Activated T-helper 17 cell treated with anti-CD3 and anti-CD28 coated beads, Interleukin-2, amount 50 U/mL, for 72 hours (primary cell): ENCODE results near the gene FAM234A. TPM values are rescaled to one million over a fixed set of nuclear protein-coding genes. Genes with fewer than 3 reads are reported as not detected.

ENCODE experiments used
- ATAC-seq: fragments of 150-1000 bp; cut with Tn5 transposase; replicated peaks from 2 replicates; pipeline ENCODE4 v1.10.0; 2021; ENCODE audit warnings: mild to moderate bottlenecking, moderate library complexity
- H3K27ac Mint-ChIP-seq: one replicate; pipeline ENCODE4 v1.8.0; 2022; ENCODE audit warnings: mixed read lengths
- H3K27me3 Mint-ChIP-seq: one replicate; pipeline ENCODE4 v1.8.0; 2022; ENCODE audit warnings: mixed read lengths
- H3K36me3 Mint-ChIP-seq: one replicate; pipeline ENCODE4 v1.8.0; 2022; ENCODE audit warnings: low read depth, mild to moderate bottlenecking, mixed read lengths
- H3K4me1 Mint-ChIP-seq: one replicate; pipeline ENCODE4 v1.8.0; 2022; ENCODE audit warnings: mixed read lengths
- H3K4me3 Mint-ChIP-seq: one replicate; pipeline ENCODE4 v1.8.0; 2022; ENCODE audit warnings: mild to moderate bottlenecking, mixed read lengths
- H3K9me3 Mint-ChIP-seq: one replicate; pipeline ENCODE4 v1.8.0; 2022; ENCODE audit warnings: mixed read lengths
- total RNA-seq, 2 donors: library from RNA; stranded (reverse); gene quantifications; one replicate each; pipeline ENCODE4 v1.2.3, GENCODE V29; 2022

Gene FAM234A
- total RNA-seq, 2 donors from 2014 or later = 4.0 to 6.8 TPM

- Mint-ChIP-seq H3K9me3 (no peaks in the 10 kb centered on the region), H3K27ac (no peak overlapping the region), H3K36me3 (peaks cover 25% of the 10 kb centered on the region), H3K27me3 (no peaks in the 10 kb centered on the region), H3K4me3 (no peak overlapping the region), H3K4me1 (no peaks in the 10 kb centered on the region)
- ATAC-seq = no peak
These were observed 53.6 kb downstream of the FAM234A start for GRCh38 chr16:287981-288920.

- H3K27ac Mint-ChIP-seq = no peak overlapping the region
- no peaks in the 10 kb centered on the region for H3K9me3 Mint-ChIP-seq
- H3K4me1 Mint-ChIP-seq = no peaks in the 10 kb centered on the region
- H3K27me3 Mint-ChIP-seq = no peaks in the 10 kb centered on the region
- peaks cover 34% of the 10 kb centered on the region for H3K36me3 Mint-ChIP-seq
- no peak for ATAC-seq
- no peak overlapping the region for H3K4me3 Mint-ChIP-seq
These were observed 54.9 kb downstream of the FAM234A start for GRCh38 chr16:289395-289997.

GRCh38 chr16:290015-290680, 55.5 kb downstream of the FAM234A start:
- no peaks in the 10 kb centered on the region for H3K4me1 Mint-ChIP-seq
- no peaks in the 10 kb centered on the region for H3K9me3 Mint-ChIP-seq
- H3K4me3 Mint-ChIP-seq = no peak overlapping the region
- H3K27ac Mint-ChIP-seq = no peak overlapping the region
- H3K27me3 Mint-ChIP-seq = no peaks in the 10 kb centered on the region
- ATAC-seq = no peak
- H3K36me3 Mint-ChIP-seq = peaks cover 34% of the 10 kb centered on the region

GRCh38 chr16:290681-291405, 56.2 kb downstream of the FAM234A start:
- Mint-ChIP-seq H3K27ac (no peak overlapping the region), H3K9me3 (no peaks in the 10 kb centered on the region), H3K27me3 (no peaks in the 10 kb centered on the region), H3K4me1 (no peaks in the 10 kb centered on the region), H3K4me3 (no peak overlapping the region), H3K36me3 (peaks cover 34% of the 10 kb centered on the region)
- no peak for ATAC-seq

- no peak overlapping the region for H3K27ac Mint-ChIP-seq
These were observed 56.9 kb downstream of the FAM234A start for GRCh38 chr16:291539-291938.

GRCh38 chr16:293043-293775, 58.6 kb downstream of the FAM234A start:
- H3K4me3 Mint-ChIP-seq = no peak overlapping the region
- H3K27me3 Mint-ChIP-seq = no peaks in the 10 kb centered on the region

More at GRCh38 chr16:291539-291938, 56.9 kb downstream of the FAM234A start:
- Mint-ChIP-seq H3K4me3 (no peak overlapping the region), H3K27me3 (no peaks in the 10 kb centered on the region), H3K9me3 (no peaks in the 10 kb centered on the region), H3K36me3 (peaks cover 34% of the 10 kb centered on the region), H3K4me1 (no peaks in the 10 kb centered on the region)
- ATAC-seq = no peak

GRCh38 chr16:296276-296675, 61.7 kb downstream of the FAM234A start:
- Mint-ChIP-seq H3K27me3 (no peaks in the 10 kb centered on the region), H3K36me3 (peaks cover 41% of the 10 kb centered on the region), H3K27ac (no peak overlapping the region), H3K4me3 (no peak overlapping the region), H3K4me1 (no peaks in the 10 kb centered on the region), H3K9me3 (no peaks in the 10 kb centered on the region)
- no peak for ATAC-seq

More at GRCh38 chr16:293043-293775, 58.6 kb downstream of the FAM234A start:
- Mint-ChIP-seq H3K9me3 (no peaks in the 10 kb centered on the region), H3K4me1 (no peaks in the 10 kb centered on the region), H3K36me3 (peaks cover 35% of the 10 kb centered on the region), H3K27ac (no peak overlapping the region)
- no peak for ATAC-seq

GRCh38 chr16:296806-297510, 62.3 kb downstream of the FAM234A start:
- Mint-ChIP-seq H3K9me3 (no peaks in the 10 kb centered on the region), H3K36me3 (peaks cover 37% of the 10 kb centered on the region), H3K4me1 (no peaks in the 10 kb centered on the region), H3K27me3 (no peaks in the 10 kb centered on the region), H3K4me3 (no peak overlapping the region), H3K27ac (no peak overlapping the region)
- ATAC-seq = no peak

- peaks cover 33% of the 10 kb centered on the region for H3K36me3 Mint-ChIP-seq
- H3K9me3 Mint-ChIP-seq = no peaks in the 10 kb centered on the region
- no peak for ATAC-seq
- no peaks in the 10 kb centered on the region for H3K4me1 Mint-ChIP-seq
- H3K27me3 Mint-ChIP-seq = no peaks in the 10 kb centered on the region
- no peak overlapping the region for H3K4me3 Mint-ChIP-seq
- no peak overlapping the region for H3K27ac Mint-ChIP-seq
These were observed 63.2 kb downstream of the FAM234A start for GRCh38 chr16:297832-298231.

GRCh38 chr16:301235-301634, 66.6 kb downstream of the FAM234A start:
- Mint-ChIP-seq H3K9me3 (no peaks in the 10 kb centered on the region), H3K36me3 (peaks cover 48% of the 10 kb centered on the region), H3K27me3 (no peaks in the 10 kb centered on the region), H3K4me3 (no peak overlapping the region), H3K4me1 (no peaks in the 10 kb centered on the region), H3K27ac (no peak overlapping the region)
- ATAC-seq = no peak

GRCh38 chr16:301950-302349, 67.3 kb downstream of the FAM234A start:
- no peak for ATAC-seq
- no peaks in the 10 kb centered on the region for H3K27me3 Mint-ChIP-seq
- no peak overlapping the region for H3K27ac Mint-ChIP-seq
- no peaks in the 10 kb centered on the region for H3K4me1 Mint-ChIP-seq
- H3K36me3 Mint-ChIP-seq = peaks cover 52% of the 10 kb centered on the region
- H3K4me3 Mint-ChIP-seq = no peak overlapping the region
- H3K9me3 Mint-ChIP-seq = no peaks in the 10 kb centered on the region

- no peak for ATAC-seq
- H3K9me3 Mint-ChIP-seq = no peaks in the 10 kb centered on the region
- no peak overlapping the region for H3K4me3 Mint-ChIP-seq
- H3K4me1 Mint-ChIP-seq = no peaks in the 10 kb centered on the region
- H3K36me3 Mint-ChIP-seq = peaks cover 60% of the 10 kb centered on the region
- no peaks in the 10 kb centered on the region for H3K27me3 Mint-ChIP-seq
- H3K27ac Mint-ChIP-seq = peak overlapping the region; percentile 54
These were observed 69.3 kb downstream of the FAM234A start for GRCh38 chr16:303760-304505.
